IMR-90 (cell line): ENCODE measurements around the gene ZNHIT6. TPM values are rescaled to one million over a fixed set of nuclear protein-coding genes. Genes with fewer than 3 reads are reported as not detected.
"Not testable (repeated sequence)": the region's sequence is repeated elsewhere in the genome, so short reads cannot be mapped to it uniquely, and the experiment has no call there.

ENCODE experiments used
- ATAC-seq: fragments of 200-7000 bp; cut with Tn5 transposase; 2 replicates; pipeline ENCODE4 v1.9.1; 2020; ENCODE audit warnings: low read depth, mild to moderate bottlenecking, moderate library complexity
- BruUV-seq: library from RNA; stranded (reverse); fragments of 400-500 nt; replicated peaks from 2 replicates; lab custom pipeline; 2021; lab: Mats Ljungman, UMichigan
- CTCF ChIA-PET: fragments of 300-600 bp; formaldehyde crosslinking; extraction: SDS; loops from one replicate; lab custom pipeline; 2021; ENCODE audit warnings: antibody characterized with exemption; lab: Yijun Ruan, JAX
- POLR2A ChIA-PET: fragments of 300-600 bp; sonication (Branson Sonifier 250); formaldehyde crosslinking; loops from one replicate; lab custom pipeline; 2022; ENCODE audit warnings: antibody characterized with exemption; ENCODE audit not compliant: unreplicated experiment; lab: Charles Lee
- DNase-seq: peaks from one replicate; pipeline ENCODE4 v3.0.0; 2013
- H2AFZ ChIP-seq: replicated peaks from 2 replicates; pipeline ENCODE3; 2013; ENCODE audit warnings: low read length, mild to moderate bottlenecking; ENCODE audit not compliant: poor library complexity
- H2AK5ac ChIP-seq: 2 replicates; pipeline ENCODE4 v1.6.1; 2013; ENCODE audit warnings: low read depth, low read length, inconsistent platforms
- H2AK9ac ChIP-seq: replicated peaks from 2 replicates; pipeline ENCODE3; 2013; ENCODE audit warnings: mild to moderate bottlenecking, low read depth, low read length, moderate library complexity; ENCODE audit not compliant: poor library complexity
- H2BK120ac ChIP-seq: 2 replicates; pipeline ENCODE4 v1.6.1; 2013; ENCODE audit warnings: low read depth, low read length, inconsistent platforms
- H2BK15ac ChIP-seq: 3 replicates; pipeline ENCODE4 v1.6.1; 2013; ENCODE audit warnings: low read depth, low read length, inconsistent platforms
- H2BK20ac ChIP-seq: 2 replicates; pipeline ENCODE4 v1.6.1; 2013; ENCODE audit warnings: low read depth, mild to moderate bottlenecking, inconsistent platforms, low read length, moderate library complexity
- H2BK5ac ChIP-seq: 2 replicates; pipeline ENCODE4 v1.6.1; 2013; ENCODE audit warnings: mild to moderate bottlenecking, low read depth, low read length, inconsistent platforms; ENCODE audit not compliant: poor library complexity, severe bottlenecking
- H3K14ac ChIP-seq: replicated peaks from 2 replicates; pipeline ENCODE4 v1.6.1; 2013; ENCODE audit warnings: low read depth, low read length, inconsistent platforms
- H3K18ac ChIP-seq: 2 replicates; pipeline ENCODE4 v1.6.1; 2013; ENCODE audit warnings: low read depth, low read length, control low read depth
- H3K23ac ChIP-seq: 2 replicates; pipeline ENCODE4 v1.6.1; 2013; ENCODE audit warnings: low read depth, low read length, inconsistent platforms
- H3K27ac ChIP-seq: 2 replicates; pipeline ENCODE4 v1.5.1; 2013; ENCODE audit warnings: mild to moderate bottlenecking, control low read depth, low read length; ENCODE audit not compliant: insufficient read depth
- H3K27me3 ChIP-seq: 2 replicates; pipeline ENCODE4 v1.6.1; 2013; ENCODE audit warnings: low read length; ENCODE audit not compliant: control insufficient read depth, insufficient read depth
- H3K36me3 ChIP-seq: 2 replicates; pipeline ENCODE4 v1.6.1; 2013; ENCODE audit warnings: low read length, mixed read lengths; ENCODE audit not compliant: control insufficient read depth, insufficient read depth
- H3K4ac ChIP-seq: 2 replicates; pipeline ENCODE4 v1.6.1; 2013; ENCODE audit warnings: low read depth, low read length, inconsistent platforms
- H3K4me1 ChIP-seq: 2 replicates; pipeline ENCODE4 v1.6.1; 2013; ENCODE audit warnings: low read length, mixed read lengths; ENCODE audit not compliant: control insufficient read depth, insufficient read depth
- H3K4me2 ChIP-seq: 2 replicates; pipeline ENCODE4 v1.6.1; 2013; ENCODE audit warnings: low read depth, mild to moderate bottlenecking, control low read depth, low read length, moderate library complexity
- H3K4me3 ChIP-seq: 2 replicates; pipeline ENCODE4 v1.5.1; 2013; ENCODE audit warnings: low read depth, mild to moderate bottlenecking, control low read depth, low read length, moderate library complexity; ENCODE audit not compliant: insufficient read depth
- H3K56ac ChIP-seq: 2 replicates; pipeline ENCODE4 v1.6.1; 2013; ENCODE audit warnings: low read length, inconsistent platforms; ENCODE audit not compliant: insufficient read depth; ENCODE audit errors: extremely low read depth
- H3K79me1 ChIP-seq, 2 experiments: 2 replicates each; pipeline ENCODE4 v1.6.1; 2013; ENCODE audit warnings: low read length in 2 of 2, inconsistent platforms in 1 of 2, low read depth in 1 of 2
- H3K9ac ChIP-seq: 2 replicates; pipeline ENCODE4 v1.6.1; 2013; ENCODE audit warnings: low read depth, low read length, control low read depth
- H3K9me1 ChIP-seq: 2 replicates; pipeline ENCODE4 v1.6.1; 2013; ENCODE audit warnings: low read length, inconsistent platforms; ENCODE audit not compliant: insufficient read depth
- H3K9me3 ChIP-seq: 2 replicates; pipeline ENCODE4 v1.6.1; 2013; ENCODE audit warnings: low read length; ENCODE audit not compliant: control insufficient read depth, insufficient read depth
- H4K20me1 ChIP-seq: 2 replicates; pipeline ENCODE4 v1.6.1; 2013; ENCODE audit warnings: low read length, inconsistent platforms; ENCODE audit not compliant: insufficient read depth
- H4K5ac ChIP-seq: 2 replicates; pipeline ENCODE4 v1.6.1; 2013; ENCODE audit warnings: mild to moderate bottlenecking, low read depth, low read length, control low read depth
- H4K8ac ChIP-seq, 2 experiments: 2 replicates each; pipeline ENCODE4 v1.6.1; 2013; ENCODE audit warnings: low read depth in 2 of 2, low read length in 2 of 2, control low read depth in 1 of 2, inconsistent platforms in 1 of 2
- H4K91ac ChIP-seq: 2 replicates; pipeline ENCODE4 v1.6.1; 2013; ENCODE audit warnings: low read depth, low read length, inconsistent platforms; ENCODE audit not compliant: insufficient read depth
- WGBS, 2 experiments: methylation state at CpG; one replicate each; pipeline versions ENCODE4 v1.1.5 to v1.1.7; 2013; ENCODE audit warnings: missing lambda C conversion rate in 2 of 2; ENCODE audit not compliant: insufficient read length in 1 of 2; ENCODE audit errors: extremely low coverage in 2 of 2; 5-methylcytosine and 5-hydroxymethylcytosine counted together
- dilution Hi-C: fragments of 300-500 bp; cut with HindIII; formaldehyde crosslinking; loops from one replicate; pipeline ENCODE4 v1.14.3; 2018; ENCODE audit warnings: low sequenced_read_pairs; ENCODE audit not compliant: unreplicated experiment
- in situ Hi-C: fragments of 300-500 bp; cut with MboI; formaldehyde crosslinking; loops from 3 replicates; pipeline ENCODE4 v1.14.3; 2019; ENCODE audit warnings: low sequenced_read_pairs, inconsistent platforms, mixed read lengths
- intact Hi-C: fragments of 100-400 bp; cut with micrococcal nuclease; formaldehyde crosslinking; loops from 2 replicates; pipeline ENCODE4 v1.10.0; 2022
- polyA plus RNA-seq, 3 experiments: library from polyadenylated mRNA; depleted of rRNA; stranded (reverse); fragments of >200 nt; gene quantifications; 2 replicates each; pipeline ENCODE4 v1.2.3, GENCODE V29; 2012; ENCODE audit warnings: low replicate concordance in 1 of 3
- total RNA-seq: library from RNA; depleted of rRNA; stranded (reverse); fragments of >200 nt; gene quantifications from 2 replicates; pipeline ENCODE4 v1.2.3, GENCODE V29; 2012

The ZNHIT6 gene
- total and polyA plus RNA-seq, 2 of the 4 experiments (the other 2 are of a cell fraction) = 9.0 to 13.7 TPM

DNA sequence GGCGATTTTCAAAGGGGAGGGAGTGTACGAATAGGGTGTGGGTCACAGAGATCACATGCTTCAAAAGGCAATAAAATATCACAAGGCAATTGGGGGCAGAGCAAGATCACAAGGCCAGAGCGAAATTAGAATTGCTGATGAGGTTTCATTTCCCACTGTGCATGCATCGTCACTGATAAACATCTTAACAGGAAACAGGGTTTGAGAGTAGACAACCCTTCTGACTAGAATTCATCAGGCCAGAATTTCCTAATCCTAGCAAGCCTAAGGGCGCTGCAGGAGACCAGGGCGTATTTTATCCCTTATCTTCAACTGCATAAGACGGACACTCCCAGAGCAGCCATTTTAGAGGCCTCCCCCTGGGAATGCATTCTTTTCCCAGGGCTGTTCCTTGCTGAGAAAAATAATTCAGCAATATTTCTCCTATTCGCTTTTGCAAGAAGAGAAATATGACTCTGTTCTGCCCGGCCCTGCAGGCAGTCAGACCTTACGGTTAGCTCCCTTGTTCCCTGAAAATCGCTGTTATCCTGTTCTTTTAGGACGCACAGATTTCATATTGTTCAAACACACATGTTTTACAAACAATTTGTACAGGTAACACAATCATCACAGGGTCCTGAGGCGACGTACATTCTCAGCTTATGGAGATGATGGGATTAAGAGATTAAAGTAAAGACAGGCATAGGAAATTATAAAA is 6.3 kb upstream of the ZNHIT6 start:
- H2AK5ac ChIP-seq, H3K9me3 ChIP-seq, POLR2A ChIA-PET, H3K14ac ChIP-seq, H2BK120ac ChIP-seq, H3K36me3 ChIP-seq, H3K27ac ChIP-seq, H2BK20ac ChIP-seq, H3K4me1 ChIP-seq, H3K4me2 ChIP-seq, H4K5ac ChIP-seq, H2BK15ac ChIP-seq, H3K56ac ChIP-seq, H3K18ac ChIP-seq, intact Hi-C loops, H3K27me3 ChIP-seq, dilution Hi-C loops, H2AK9ac ChIP-seq, H3K4ac ChIP-seq, ATAC-seq, H3K79me1 ChIP-seq, H4K20me1 ChIP-seq, H3K4me3 ChIP-seq, BruUV-seq, H3K23ac ChIP-seq, H4K8ac ChIP-seq, H3K9ac ChIP-seq, DNase-seq, H4K91ac ChIP-seq, CTCF ChIA-PET, H2BK5ac ChIP-seq, H2AFZ ChIP-seq, H3K9me1 ChIP-seq: not testable (repeated sequence)
- 100% methylated on average over 4 of the region's 14 CpGs; no CpG with 5 or more reads in 1 of the 2 experiments for WGBS, 2 experiments
- in situ Hi-C loops = loop anchor here (25.0 kb wide), 2 partner anchors 173 to 998 kb away; partner anchors contain the start of gene SH3GLB1
